Loucy (cell line): ENCODE results near the gene TBCB.

Experiments used
- CTCF ChIP-seq: fragments of 200-600 bp; sonication (generic); conservative IDR thresholded peaks from 2 replicates; pipeline ENCODE4 v1.5.1; 2014; ENCODE audit warnings: mild to moderate bottlenecking, antibody characterized with exemption, low read length
- EZH2phosphoT487 ChIP-seq: fragments of 200-600 bp; IDR thresholded peaks from 2 replicates; pipeline ENCODE4 v1.6.1; 2018; ENCODE audit warnings: antibody characterized with exemption, mild to moderate bottlenecking, moderate library complexity, borderline replicate concordance

GRCh38 chr19:36112678-36113077 lies 2.6 kb upstream of the TBCB start:
- TF ChIP-seq CTCF (no peak), EZH2phosphoT487 (no peak)
